Panc1 (cell line): Measurements from ENCODE around the gene GRAMD4.

ENCODE experiments used
- POLR2AphosphoS5 ChIP-seq: IDR thresholded peaks from 2 replicates; pipeline ENCODE4 v1.6.1; 2012; ENCODE audit warnings: mild to moderate bottlenecking, low read depth, low read length, moderate library complexity
- SIN3A ChIP-seq: IDR thresholded peaks from 2 replicates; pipeline ENCODE4 v1.6.1; 2012; ENCODE audit warnings: low read depth, mild to moderate bottlenecking, low read length, moderate library complexity, borderline replicate concordance; ENCODE audit not compliant: insufficient read depth
- TCF7L2 ChIP-seq: IDR thresholded peaks from 2 replicates; pipeline ENCODE4 v1.6.1; 2011; ENCODE audit warnings: mild to moderate bottlenecking, low read depth, low read length, inconsistent platforms
- TF ChIP-seq, protein P1 (sequence below): fragments of 450-650 bp; IDR thresholded peaks from 2 replicates; pipeline ENCODE4 v1.5.1; 2017; ENCODE audit warnings: mild to moderate bottlenecking
- TF ChIP-seq, protein P2 (sequence below), 2 experiments: IDR thresholded peaks; 2 replicates each; pipeline ENCODE4 v1.6.1; 2011 to 2012; ENCODE audit warnings: low read depth in 2 of 2, control low read depth in 1 of 2, low read length in 1 of 2, mild to moderate bottlenecking in 1 of 2, moderate library complexity in 1 of 2; ENCODE audit not compliant: insufficient read depth in 1 of 2

DNA sequence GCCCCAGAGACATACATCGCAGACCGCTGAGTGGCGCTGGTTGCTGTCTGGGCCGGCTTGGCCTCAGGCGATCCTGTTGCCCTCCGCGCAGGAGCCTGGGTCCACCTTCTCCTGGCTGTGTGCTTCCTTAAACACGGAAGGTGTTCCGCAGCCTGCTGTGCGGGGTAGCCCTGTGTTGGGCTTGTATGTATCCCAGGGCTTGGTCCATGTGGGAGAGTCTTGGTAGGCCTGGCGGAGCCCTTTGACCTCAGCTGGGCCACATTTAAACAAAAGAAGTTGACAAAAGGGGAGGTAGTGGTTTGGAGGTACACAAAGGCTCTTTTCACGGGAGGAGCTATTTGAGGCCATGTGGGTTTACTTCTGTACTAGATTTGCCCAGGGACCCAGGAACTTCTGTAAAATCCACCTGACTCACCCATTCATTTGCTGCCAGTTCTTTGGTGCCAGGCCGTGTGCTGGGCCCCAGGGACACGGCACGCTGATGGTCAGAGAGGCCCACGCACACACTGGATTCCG, 11.0 kb upstream of the GRAMD4 start:
- TF ChIP-seq, protein P1, sequence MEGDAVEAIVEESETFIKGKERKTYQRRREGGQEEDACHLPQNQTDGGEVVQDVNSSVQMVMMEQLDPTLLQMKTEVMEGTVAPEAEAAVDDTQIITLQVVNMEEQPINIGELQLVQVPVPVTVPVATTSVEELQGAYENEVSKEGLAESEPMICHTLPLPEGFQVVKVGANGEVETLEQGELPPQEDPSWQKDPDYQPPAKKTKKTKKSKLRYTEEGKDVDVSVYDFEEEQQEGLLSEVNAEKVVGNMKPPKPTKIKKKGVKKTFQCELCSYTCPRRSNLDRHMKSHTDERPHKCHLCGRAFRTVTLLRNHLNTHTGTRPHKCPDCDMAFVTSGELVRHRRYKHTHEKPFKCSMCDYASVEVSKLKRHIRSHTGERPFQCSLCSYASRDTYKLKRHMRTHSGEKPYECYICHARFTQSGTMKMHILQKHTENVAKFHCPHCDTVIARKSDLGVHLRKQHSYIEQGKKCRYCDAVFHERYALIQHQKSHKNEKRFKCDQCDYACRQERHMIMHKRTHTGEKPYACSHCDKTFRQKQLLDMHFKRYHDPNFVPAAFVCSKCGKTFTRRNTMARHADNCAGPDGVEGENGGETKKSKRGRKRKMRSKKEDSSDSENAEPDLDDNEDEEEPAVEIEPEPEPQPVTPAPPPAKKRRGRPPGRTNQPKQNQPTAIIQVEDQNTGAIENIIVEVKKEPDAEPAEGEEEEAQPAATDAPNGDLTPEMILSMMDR: no peak
- no peak for TF ChIP-seq POLR2AphosphoS5
- TF ChIP-seq TCF7L2: no peak
- TF ChIP-seq, protein P2, sequence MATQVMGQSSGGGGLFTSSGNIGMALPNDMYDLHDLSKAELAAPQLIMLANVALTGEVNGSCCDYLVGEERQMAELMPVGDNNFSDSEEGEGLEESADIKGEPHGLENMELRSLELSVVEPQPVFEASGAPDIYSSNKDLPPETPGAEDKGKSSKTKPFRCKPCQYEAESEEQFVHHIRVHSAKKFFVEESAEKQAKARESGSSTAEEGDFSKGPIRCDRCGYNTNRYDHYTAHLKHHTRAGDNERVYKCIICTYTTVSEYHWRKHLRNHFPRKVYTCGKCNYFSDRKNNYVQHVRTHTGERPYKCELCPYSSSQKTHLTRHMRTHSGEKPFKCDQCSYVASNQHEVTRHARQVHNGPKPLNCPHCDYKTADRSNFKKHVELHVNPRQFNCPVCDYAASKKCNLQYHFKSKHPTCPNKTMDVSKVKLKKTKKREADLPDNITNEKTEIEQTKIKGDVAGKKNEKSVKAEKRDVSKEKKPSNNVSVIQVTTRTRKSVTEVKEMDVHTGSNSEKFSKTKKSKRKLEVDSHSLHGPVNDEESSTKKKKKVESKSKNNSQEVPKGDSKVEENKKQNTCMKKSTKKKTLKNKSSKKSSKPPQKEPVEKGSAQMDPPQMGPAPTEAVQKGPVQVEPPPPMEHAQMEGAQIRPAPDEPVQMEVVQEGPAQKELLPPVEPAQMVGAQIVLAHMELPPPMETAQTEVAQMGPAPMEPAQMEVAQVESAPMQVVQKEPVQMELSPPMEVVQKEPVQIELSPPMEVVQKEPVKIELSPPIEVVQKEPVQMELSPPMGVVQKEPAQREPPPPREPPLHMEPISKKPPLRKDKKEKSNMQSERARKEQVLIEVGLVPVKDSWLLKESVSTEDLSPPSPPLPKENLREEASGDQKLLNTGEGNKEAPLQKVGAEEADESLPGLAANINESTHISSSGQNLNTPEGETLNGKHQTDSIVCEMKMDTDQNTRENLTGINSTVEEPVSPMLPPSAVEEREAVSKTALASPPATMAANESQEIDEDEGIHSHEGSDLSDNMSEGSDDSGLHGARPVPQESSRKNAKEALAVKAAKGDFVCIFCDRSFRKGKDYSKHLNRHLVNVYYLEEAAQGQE (IDR thresholded peaks at IDR 0.05; ENCODE audit: insufficient read depth in 1 of 2, low read depth in 2 of 2, low read length in 1 of 2): no peak
- no peak for TF ChIP-seq SIN3A
